ENCODE measurements around the gene NOX5.

NOX5 gene

DNA sequence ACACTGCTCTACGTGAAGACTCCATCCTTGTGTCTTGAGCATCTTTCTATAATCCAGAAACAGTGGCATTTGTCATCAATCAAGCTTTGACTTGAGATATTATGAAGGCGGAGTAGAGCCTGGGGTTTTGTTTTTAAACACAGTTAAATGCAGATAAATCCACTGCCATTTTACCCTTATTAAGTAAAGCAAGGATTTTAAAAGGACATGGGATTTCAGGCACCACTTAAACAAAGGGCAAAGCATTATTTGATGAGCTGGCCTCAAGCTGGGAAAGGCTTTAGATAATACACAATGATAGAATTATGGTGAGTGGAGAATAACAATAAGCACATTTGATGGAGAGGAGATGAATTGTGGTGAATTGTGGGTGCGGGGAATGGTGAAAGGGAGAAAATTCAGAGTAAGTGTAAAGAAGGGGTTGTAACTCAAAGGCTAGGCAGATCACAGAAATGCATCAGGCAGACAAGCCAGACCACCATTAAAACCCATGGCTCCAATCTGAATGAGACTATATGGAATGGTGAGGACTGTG, 91.0 kb downstream of the NOX5 start:
- no peak for DNase-seq (ENCODE audit: low spot score)

DNA sequence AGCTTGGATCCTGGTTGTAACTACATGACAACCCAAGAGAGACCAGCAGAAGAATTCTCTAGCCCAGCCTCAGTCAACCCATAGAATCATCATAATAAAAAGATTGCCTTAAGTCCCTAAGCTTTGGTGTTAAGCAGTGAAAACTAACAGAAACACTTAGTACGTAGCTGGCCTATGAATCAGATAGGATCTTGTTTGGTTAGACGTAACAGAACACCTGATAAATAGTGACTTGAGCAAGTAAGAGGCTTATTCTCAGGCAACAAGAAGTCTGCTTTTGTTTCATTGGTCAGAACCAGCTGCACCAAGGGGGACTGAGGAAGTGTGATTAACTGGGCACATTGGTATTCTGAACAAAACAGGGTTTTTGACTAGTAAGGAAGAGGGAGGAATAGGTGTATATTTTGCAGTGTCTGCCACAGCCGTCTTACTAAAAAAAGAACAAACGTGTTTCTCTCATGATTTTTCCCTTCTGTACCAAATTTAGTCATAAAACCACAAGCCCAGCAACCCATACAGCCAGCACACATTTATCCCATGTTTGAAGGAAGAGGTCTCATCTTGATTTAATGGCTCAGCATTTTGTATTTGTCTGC, 92.6 kb downstream of the NOX5 start:
- no peak for DNase-seq (ENCODE audit: low spot score)

Data from LoVo (cell line).